H7 (cell line): ENCODE results near the gene PCCA. TPM values are rescaled to one million over a fixed set of nuclear protein-coding genes. Genes with fewer than 3 reads are reported as not detected.
"Not testable (repeated sequence)": the region's sequence is repeated elsewhere in the genome, so short reads cannot be mapped to it uniquely, and the experiment has no call there.

Source experiments
- DNase-seq: peaks from one replicate; pipeline ENCODE4 v3.0.0; 2012
- H3K27me3 ChIP-seq: 2 replicates; pipeline ENCODE4 v1.6.0; 2011; ENCODE audit warnings: mild to moderate bottlenecking, low read length; ENCODE audit not compliant: control insufficient read depth, insufficient read depth
- H3K36me3 ChIP-seq: replicated peaks from 2 replicates; pipeline ENCODE4 v1.5.1; 2011; ENCODE audit warnings: low read length; ENCODE audit not compliant: control insufficient read depth, insufficient read depth
- H3K4me3 ChIP-seq: 2 replicates; pipeline ENCODE4 v1.5.1; 2011; ENCODE audit warnings: low read depth, mild to moderate bottlenecking, control low read depth, low read length, moderate library complexity; ENCODE audit not compliant: insufficient read depth
- total RNA-seq: library from RNA; depleted of rRNA; stranded (reverse); fragments of >200 nt; shearing (Covaris generic); gene quantifications from 2 replicates; pipeline ENCODE4 v1.2.3, GENCODE V29; 2014

The PCCA gene
- total RNA-seq, 1 experiment from 2014 or later = 23.9 TPM

DNA sequence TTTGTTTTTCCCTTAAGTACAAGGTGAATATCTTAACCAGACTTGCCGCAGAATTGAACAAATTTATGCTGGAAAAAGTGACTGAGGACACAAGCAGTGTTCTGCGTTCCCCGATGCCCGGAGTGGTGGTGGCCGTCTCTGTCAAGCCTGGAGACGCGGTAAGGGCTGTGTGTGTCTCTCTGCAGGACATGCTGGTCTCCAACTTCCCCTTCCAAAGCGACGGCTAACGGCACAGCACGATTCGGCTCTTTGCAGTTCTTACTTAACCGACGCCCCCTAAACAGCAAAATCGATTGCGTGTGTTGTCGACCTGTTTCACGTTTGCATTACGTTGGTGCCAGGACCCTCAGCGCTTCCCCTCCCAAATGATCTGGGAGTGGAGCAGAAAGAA, 426.5 kb downstream of the PCCA start:
- peak; percentile 13 for DNase-seq
- no peaks in the 10 kb centered on the region for H3K36me3 ChIP-seq
- H3K27me3 ChIP-seq = no peaks in the 10 kb centered on the region
- no peak overlapping the region for H3K4me3 ChIP-seq

DNA sequence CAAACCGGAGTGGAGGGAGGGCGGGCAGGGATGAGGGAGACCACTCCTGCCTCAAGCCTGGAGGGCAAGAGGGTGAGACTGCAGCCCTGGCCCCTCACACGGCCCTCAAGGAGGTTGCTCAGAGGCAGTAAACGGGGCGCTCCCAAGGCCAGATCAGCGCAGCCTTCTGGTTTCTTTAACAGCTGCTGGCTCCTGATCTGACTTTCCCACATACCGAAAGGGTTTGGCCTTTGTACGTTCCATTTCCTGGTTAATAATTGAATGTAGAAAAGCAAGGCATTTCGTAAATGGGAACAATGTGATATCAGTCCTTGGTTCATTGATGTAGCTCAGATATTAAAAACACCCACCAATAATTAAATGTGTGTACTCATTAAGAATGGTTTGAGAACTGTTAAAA, 428.2 kb downstream of the PCCA start:
- no peak overlapping the region for H3K4me3 ChIP-seq
- DNase-seq = peak; percentile 44
- no peaks in the 10 kb centered on the region for H3K36me3 ChIP-seq
- no peaks in the 10 kb centered on the region for H3K27me3 ChIP-seq

DNA sequence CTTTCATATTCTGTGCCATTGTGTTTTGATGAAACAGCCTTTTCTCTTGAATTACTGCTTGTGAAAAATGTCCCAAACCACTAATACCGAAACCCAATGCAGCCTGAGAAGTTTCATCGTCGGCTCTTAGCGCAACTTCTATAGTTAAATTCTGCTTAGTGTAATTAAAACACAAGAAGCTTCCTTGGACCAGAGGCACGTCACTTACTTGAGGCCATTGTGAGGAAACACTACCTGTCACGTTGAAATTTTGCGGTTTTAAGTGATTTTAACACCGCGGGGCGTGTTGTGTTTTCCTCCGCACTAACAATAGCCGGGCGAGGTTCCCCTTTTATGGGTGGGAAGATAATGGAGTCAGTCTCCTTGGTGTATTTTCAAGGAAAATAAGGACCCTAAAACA, 428.8 kb downstream of the PCCA start:
- H3K27me3 ChIP-seq = no peaks in the 10 kb centered on the region
- no peaks in the 10 kb centered on the region for H3K36me3 ChIP-seq
- peak; percentile 33 for DNase-seq
- H3K4me3 ChIP-seq = no peak overlapping the region

DNA sequence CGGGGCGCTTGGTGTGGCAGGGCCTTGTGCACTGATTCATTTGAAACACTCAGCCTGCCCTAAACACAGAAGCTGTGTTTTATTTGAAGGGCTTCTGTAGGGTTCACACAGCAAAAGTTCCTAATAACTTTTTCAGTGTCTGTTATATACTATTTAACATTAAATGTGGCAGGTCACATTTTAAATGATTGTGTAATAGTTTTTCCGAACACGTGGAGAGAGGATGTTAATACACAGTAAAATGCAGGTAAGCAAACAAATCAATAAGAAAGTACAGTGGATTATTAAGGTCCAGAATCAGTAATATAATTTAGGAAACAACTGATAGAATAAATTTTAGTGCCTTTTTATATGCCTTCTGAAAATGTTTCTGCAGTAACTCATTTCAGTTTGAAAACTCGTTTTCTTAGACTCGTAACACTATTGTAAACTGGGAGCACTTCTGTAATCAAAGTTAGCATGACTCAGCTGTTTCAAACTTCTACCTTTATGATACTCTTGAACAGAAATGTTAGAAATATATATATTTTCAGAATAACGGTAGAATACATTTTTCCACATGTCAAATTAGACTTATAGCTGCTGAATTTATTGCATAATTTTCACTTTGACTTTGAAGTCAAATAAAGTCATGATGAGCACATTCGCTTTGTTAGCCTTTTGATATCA, 429.6 kb downstream of the PCCA start:
- Histone ChIP-seq H3K27me3 (no peaks in the 10 kb centered on the region), H3K4me3 (no peak overlapping the region), H3K36me3 (no peaks in the 10 kb centered on the region)
- DNase-seq = no peak

DNA sequence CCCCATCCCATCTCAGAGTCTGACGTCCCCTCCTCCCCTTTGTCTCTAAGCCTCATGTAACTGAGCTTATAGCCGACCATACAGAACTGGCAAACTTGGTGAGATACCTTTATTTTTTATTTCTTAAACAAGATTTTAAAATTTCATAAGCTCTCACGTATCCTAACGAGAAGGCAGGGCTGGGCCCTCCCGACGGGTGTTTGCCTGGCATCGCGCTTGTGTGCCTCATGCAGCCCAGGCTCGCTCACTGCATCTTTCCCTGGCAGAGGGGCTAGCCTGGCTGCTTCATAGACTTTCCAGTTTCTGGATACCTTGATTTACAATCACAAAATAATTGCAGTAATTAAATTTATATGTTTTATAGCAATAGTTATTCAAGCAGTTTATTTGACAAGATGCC, 430.7 kb downstream of the PCCA start:
- Histone ChIP-seq H3K36me3 (no peaks in the 10 kb centered on the region), H3K27me3 (no peaks in the 10 kb centered on the region), H3K4me3 (no peak overlapping the region)
- DNase-seq = no peak

DNA sequence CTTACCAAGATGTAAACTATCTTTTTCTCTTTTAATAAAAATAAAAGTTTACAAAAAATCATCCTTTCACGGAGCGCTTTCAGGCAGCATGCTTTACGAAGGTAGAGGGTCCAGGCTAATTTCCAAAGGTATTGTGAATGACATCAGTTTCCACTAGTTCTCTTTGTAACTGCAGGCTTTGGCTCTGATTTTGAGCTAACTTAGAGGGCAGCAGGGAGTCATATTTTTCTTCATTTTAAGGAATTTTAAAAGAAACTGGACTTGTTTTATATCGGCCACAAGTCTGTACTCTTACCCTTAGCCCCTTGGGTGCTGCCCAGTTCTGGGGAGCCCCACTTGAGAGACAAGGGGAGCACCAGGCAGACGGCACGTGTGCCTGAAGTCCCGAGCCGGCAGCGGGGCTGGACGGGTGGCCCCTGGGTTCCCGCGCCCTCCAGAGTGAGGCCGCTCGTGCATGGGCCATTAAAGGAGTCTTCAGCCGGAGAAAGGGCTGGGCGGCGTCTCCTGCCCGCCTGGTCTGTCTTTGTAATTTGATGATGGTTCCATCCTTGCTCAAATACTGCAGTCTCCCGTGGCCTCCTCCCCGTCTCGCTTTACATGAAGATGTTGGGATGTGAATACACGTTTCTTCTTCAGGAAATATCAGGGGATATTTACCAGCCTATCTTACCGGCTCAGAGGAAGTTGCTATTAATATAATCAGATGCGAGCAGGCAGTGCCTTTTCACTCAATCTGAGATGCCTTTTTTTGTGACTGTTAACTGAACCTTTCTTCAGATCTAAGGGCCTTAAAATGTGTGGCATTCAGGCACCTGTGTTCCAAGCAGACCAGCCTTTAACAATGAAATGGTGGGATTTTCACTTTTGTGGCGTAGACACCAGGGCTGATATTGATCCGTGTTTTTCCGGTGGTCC, 432.3 kb downstream of the PCCA start:
- no peak overlapping the region for H3K4me3 ChIP-seq
- no peaks in the 10 kb centered on the region for H3K36me3 ChIP-seq
- H3K27me3 ChIP-seq = no peaks in the 10 kb centered on the region
- peak; percentile 91 for DNase-seq

DNA sequence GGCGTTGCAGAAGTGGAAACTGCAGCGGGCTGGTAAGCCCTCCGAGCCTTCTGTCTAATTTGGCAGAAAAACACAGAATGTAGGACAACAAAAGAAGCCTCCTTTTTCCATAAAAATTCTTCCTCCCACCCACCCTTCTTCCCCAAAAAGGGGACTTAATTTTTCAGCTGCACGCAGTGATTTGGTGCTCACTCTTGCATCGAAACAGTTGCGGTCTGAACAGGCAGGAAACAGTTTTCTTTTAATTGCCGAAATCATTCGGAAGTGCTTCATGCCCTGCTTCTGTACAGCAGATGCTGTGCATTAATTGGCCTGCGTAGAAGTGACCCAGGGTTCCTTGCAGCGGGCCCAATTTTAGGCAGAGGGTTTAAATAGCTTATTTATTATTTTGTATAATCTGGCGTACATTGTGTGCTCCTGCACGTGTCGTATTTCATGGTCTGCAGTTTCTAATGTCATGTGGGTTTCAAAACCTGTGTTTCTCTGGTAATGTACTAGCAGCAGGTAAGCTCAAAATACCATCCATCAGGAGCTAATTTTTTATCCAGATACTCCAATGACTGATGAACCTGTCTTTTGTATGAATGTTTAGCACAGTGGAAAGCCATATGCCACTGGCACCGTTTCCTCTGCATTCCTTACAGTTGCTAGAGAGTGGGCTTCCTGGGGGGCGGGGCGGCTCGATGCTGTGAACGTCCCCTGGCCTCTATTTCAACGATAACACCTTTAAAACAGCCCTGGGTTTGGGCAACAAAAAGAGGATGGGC, 433.1 kb downstream of the PCCA start:
- DNase-seq = no peak
- Histone ChIP-seq H3K4me3 (no peak overlapping the region), H3K27me3 (no peaks in the 10 kb centered on the region), H3K36me3 (no peaks in the 10 kb centered on the region)

DNA sequence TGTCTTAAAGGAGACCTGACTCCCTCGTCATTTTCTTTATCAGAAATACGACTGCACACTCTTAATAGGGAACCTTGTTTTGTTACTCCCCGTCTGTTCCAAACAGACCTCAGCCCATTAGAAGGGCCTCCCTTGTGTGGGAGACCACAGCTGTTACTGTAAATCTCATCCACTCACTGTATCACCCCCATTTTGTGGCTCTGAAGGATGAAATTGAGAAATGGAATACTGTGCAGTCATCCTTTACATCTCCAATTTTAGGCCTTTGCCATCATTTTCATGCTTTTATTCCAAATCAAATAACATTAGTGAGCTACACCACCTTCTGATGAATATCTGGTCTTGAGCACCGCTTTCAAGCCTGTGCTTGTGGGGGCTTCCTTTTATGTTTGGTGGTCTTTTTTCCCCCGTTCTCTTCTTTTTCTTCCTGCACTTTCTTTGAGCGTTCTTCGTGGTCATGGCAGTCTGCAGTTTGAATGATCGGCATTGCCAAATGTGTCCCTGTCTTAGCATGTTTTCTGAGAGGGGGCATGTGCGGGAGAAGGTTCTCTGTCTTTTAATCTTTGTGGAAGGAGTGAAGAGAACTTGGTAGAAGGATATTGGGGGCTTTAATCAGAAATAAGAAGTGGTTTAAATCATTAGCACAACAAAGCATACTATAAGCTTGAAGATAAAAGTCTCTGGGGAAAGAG, 433.9 kb downstream of the PCCA start:
- Histone ChIP-seq H3K36me3 (no peaks in the 10 kb centered on the region), H3K4me3 (no peak overlapping the region), H3K27me3 (no peaks in the 10 kb centered on the region)
- DNase-seq = no peak

GRCh38 chr13:100523411-100523810, 434.5 kb downstream of the PCCA start:
- H3K27me3 ChIP-seq = no peaks in the 10 kb centered on the region
- DNase-seq = no peak
- no peaks in the 10 kb centered on the region; the same call in 1 of the 2 replicates for H3K36me3 ChIP-seq
- no peak overlapping the region for H3K4me3 ChIP-seq

- no peaks in the 10 kb centered on the region; the same call in 1 of the 2 replicates for H3K36me3 ChIP-seq
- no peaks in the 10 kb centered on the region for H3K27me3 ChIP-seq
- no peak overlapping the region for H3K4me3 ChIP-seq
- no peak for DNase-seq
These were observed 435.1 kb downstream of the PCCA start for GRCh38 chr13:100523981-100524386.

- not testable (repeated sequence) for DNase-seq
These were observed 435.8 kb downstream of the PCCA start for GRCh38 chr13:100524688-100525087.

GRCh38 chr13:100525453-100526317, 436.8 kb downstream of the PCCA start:
- Histone ChIP-seq H3K27me3 (no peaks in the 10 kb centered on the region), H3K36me3 (no peaks in the 10 kb centered on the region; the same call in 1 of the 2 replicates), H3K4me3 (no peak overlapping the region)
- DNase-seq = peak; percentile 69

More at GRCh38 chr13:100524688-100525087, 435.8 kb downstream of the PCCA start:
- not testable (repeated sequence) for H3K36me3 ChIP-seq, H3K4me3 ChIP-seq, H3K27me3 ChIP-seq

GRCh38 chr13:100526318-100527000, 437.6 kb downstream of the PCCA start:
- Histone ChIP-seq H3K4me3 (no peak overlapping the region), H3K36me3 (no peaks in the 10 kb centered on the region; the same call in 1 of the 2 replicates)
- peak; percentile 78 for DNase-seq

More at GRCh38 chr13:100526318-100527000, 437.6 kb downstream of the PCCA start:
- H3K27me3 ChIP-seq = no peaks in the 10 kb centered on the region
